ENCODE measurements around the gene ZBTB22. TPM values are rescaled to one million over a fixed set of nuclear protein-coding genes. Genes with fewer than 3 reads are reported as not detected.

The ZBTB22 gene
- polyA plus RNA-seq, 1 donor (not counting 4 experiments of a cell fraction or from before 2014, with no cell fraction given) = 6.5 TPM

DNA sequence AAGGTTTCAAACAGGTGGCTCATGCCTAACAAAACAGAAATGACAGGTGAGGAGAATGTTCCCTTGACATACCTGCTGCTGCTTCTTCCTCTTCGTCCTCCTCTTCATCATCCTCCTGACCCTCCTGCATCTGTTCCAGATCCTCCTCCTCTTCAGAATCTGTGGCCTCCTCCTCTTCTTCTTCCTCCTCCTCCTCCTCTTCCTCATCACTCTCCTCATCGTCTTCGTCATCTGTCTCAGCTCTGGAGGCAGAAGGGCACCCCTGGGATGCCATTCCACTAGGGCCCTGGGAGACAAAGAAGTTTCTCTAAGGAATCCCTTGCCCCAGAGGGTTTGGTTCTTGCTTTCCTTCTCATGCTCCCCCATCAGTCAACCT lies 2.4 kb upstream of the ZBTB22 start:
- H3K4me1 ChIP-seq (ENCODE audit: control insufficient read depth, extremely low read depth, insufficient read depth, low read length) = peaks cover 46% of the 10 kb centered on the region
- no peak overlapping the region for H2AFZ ChIP-seq (ENCODE audit: control insufficient read depth, low read length)
- H3K79me2 ChIP-seq (ENCODE audit: control insufficient read depth, insufficient read depth, low read length) = peaks cover 41% of the 10 kb centered on the region
- no peak for DNase-seq (ENCODE audit: low read depth, low spot score)
- H3K27me3 ChIP-seq (ENCODE audit: control insufficient read depth, extremely low read depth, insufficient read depth, low read length) = no peaks in the 10 kb centered on the region
- dilution Hi-C loops (cut with MboI; ENCODE audit: extremely low pct_ligation_motif_present, low sequenced_read_pairs) = no loop called here
- peak overlapping the region; percentile 80 for H3K27ac ChIP-seq (ENCODE audit: control insufficient read depth, insufficient read depth, low read length)
- no peaks in the 10 kb centered on the region for H4K20me1 ChIP-seq (ENCODE audit: control insufficient read depth, extremely low read depth, insufficient read depth, low read length)
- H3K9me3 ChIP-seq (ENCODE audit: control insufficient read depth, low read depth, low read length) = no peaks in the 10 kb centered on the region
- H3K9me1 ChIP-seq (ENCODE audit: control insufficient read depth, extremely low read depth, insufficient read depth, low read length) = no peaks in the 10 kb centered on the region
- H3K36me3 ChIP-seq (ENCODE audit: control insufficient read depth in 2 of 2, extremely low read depth in 1 of 2, insufficient read depth in 2 of 2, low read length in 2 of 2) = peaks cover 22 to 30% of the 10 kb centered on the region in 2 experiments
- FAIRE-seq = no peak
- TF ChIP-seq, protein P1, sequence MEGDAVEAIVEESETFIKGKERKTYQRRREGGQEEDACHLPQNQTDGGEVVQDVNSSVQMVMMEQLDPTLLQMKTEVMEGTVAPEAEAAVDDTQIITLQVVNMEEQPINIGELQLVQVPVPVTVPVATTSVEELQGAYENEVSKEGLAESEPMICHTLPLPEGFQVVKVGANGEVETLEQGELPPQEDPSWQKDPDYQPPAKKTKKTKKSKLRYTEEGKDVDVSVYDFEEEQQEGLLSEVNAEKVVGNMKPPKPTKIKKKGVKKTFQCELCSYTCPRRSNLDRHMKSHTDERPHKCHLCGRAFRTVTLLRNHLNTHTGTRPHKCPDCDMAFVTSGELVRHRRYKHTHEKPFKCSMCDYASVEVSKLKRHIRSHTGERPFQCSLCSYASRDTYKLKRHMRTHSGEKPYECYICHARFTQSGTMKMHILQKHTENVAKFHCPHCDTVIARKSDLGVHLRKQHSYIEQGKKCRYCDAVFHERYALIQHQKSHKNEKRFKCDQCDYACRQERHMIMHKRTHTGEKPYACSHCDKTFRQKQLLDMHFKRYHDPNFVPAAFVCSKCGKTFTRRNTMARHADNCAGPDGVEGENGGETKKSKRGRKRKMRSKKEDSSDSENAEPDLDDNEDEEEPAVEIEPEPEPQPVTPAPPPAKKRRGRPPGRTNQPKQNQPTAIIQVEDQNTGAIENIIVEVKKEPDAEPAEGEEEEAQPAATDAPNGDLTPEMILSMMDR (optimal IDR thresholded peaks at IDR 0.05 in 1 of 3, IDR thresholded peaks at IDR 0.05 in 1 of 3, conservative IDR thresholded peaks at IDR 0.05 in 1 of 3; ENCODE audit: extremely low read depth in 1 of 3, insufficient read depth in 2 of 3, low read length in 3 of 3) = no peak
- TF ChIP-seq EZH2 (IDR thresholded peaks at IDR 0.05; ENCODE audit: low read length) = no peak
- H3K4me2 ChIP-seq (ENCODE audit: control insufficient read depth, extremely low read depth, insufficient read depth, low read depth, low read length) = peak overlapping the region; percentile 94
- no peak overlapping the region for H3K4me3 ChIP-seq (ENCODE audit: control insufficient read depth in 2 of 3, extremely low read depth in 1 of 3, insufficient read depth in 2 of 3, low read depth in 1 of 3, low read length in 3 of 3)
- H3K9ac ChIP-seq (ENCODE audit: control insufficient read depth, extremely low read depth, insufficient read depth, low read length) = peak overlapping the region; percentile 31

DNA sequence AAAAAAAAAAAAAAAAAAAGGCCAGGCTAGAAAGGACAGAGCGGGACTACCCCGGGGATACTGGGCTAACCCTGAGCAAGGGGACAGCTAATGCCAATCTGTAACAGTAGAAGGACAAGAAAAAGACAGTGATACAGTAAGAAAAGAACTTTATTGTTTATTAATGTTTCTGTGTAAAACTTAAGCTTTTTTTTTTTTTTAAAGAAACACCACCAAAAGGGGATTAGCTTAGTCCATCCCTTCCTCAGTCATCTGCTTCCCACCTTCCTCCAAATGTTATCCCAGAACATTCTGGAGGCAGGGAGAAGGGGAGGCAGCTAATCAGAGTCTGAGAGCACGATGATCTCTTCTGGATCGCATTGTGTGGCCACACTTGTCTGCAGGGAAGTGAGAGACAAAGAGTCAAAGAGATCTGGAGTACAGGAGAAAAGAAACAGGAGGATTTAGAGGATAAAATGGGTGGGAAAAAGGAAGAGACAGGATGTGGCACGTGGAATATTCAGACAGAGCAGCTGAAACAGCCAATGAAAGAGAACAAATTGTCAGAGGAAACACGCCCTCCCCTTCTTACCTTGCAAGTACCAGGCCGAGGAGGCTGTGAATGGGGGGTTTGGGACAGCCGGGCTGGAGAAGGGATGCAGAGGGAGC lies 1.0 kb upstream of the ZBTB22 start:
- Histone ChIP-seq H3K4me2 (ENCODE audit: control insufficient read depth, extremely low read depth, insufficient read depth, low read depth, low read length) (peak overlapping the region; percentile 73), H3K9ac (ENCODE audit: control insufficient read depth, extremely low read depth, insufficient read depth, low read length) (peak overlapping the region; percentile 77), H3K36me3 (ENCODE audit: control insufficient read depth in 2 of 2, extremely low read depth in 1 of 2, insufficient read depth in 2 of 2, low read length in 2 of 2) (peaks cover 22 to 30% of the 10 kb centered on the region in 2 experiments), H3K27ac (ENCODE audit: control insufficient read depth, insufficient read depth, low read length) (peak overlapping the region; percentile 70), H3K4me1 (ENCODE audit: control insufficient read depth, extremely low read depth, insufficient read depth, low read length) (peaks cover 43% of the 10 kb centered on the region), H2AFZ (ENCODE audit: control insufficient read depth, low read length) (no peak overlapping the region), H3K4me3 (ENCODE audit: control insufficient read depth in 2 of 3, extremely low read depth in 1 of 3, insufficient read depth in 2 of 3, low read depth in 1 of 3, low read length in 3 of 3) (peak overlapping the region; percentile 48 to 72 (median 72)), H3K9me1 (ENCODE audit: control insufficient read depth, extremely low read depth, insufficient read depth, low read length) (no peaks in the 10 kb centered on the region), H3K27me3 (ENCODE audit: control insufficient read depth, extremely low read depth, insufficient read depth, low read length) (no peaks in the 10 kb centered on the region), H3K79me2 (ENCODE audit: control insufficient read depth, insufficient read depth, low read length) (peaks cover 45% of the 10 kb centered on the region), H4K20me1 (ENCODE audit: control insufficient read depth, extremely low read depth, insufficient read depth, low read length) (no peaks in the 10 kb centered on the region), H3K9me3 (ENCODE audit: control insufficient read depth, low read depth, low read length) (no peaks in the 10 kb centered on the region)
- TF ChIP-seq EZH2 (IDR thresholded peaks at IDR 0.05; ENCODE audit: low read length) = no peak
- FAIRE-seq = no peak
- no peak for DNase-seq (ENCODE audit: low read depth, low spot score)
- dilution Hi-C loops (cut with MboI; ENCODE audit: extremely low pct_ligation_motif_present, low sequenced_read_pairs) = no loop called here

DNA sequence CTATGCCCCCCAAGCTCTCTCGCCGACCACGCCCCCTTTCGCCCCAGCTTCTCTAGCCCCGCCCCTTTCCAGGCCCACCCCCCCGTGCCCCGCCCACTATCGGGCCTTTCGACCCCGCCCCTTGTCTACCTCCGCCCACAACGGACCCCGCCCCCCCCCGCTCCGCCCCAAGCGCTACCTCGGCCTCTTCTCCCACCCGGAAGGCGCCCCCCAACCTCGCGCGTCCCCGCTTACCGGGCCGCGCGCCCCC lies 200 bp downstream of the ZBTB22 start:
- Histone ChIP-seq H3K4me3 (ENCODE audit: control insufficient read depth in 2 of 3, extremely low read depth in 1 of 3, insufficient read depth in 2 of 3, low read depth in 1 of 3, low read length in 3 of 3) (peak overlapping the region; percentile 45 to 54 (median 48)), H3K4me2 (ENCODE audit: control insufficient read depth, extremely low read depth, insufficient read depth, low read depth, low read length) (peak overlapping the region; percentile 65), H3K36me3 (ENCODE audit: control insufficient read depth in 2 of 2, extremely low read depth in 1 of 2, insufficient read depth in 2 of 2, low read length in 2 of 2) (peaks cover 22 to 30% of the 10 kb centered on the region in 2 experiments), H3K79me2 (ENCODE audit: control insufficient read depth, insufficient read depth, low read length) (peaks cover 50% of the 10 kb centered on the region), H4K20me1 (ENCODE audit: control insufficient read depth, extremely low read depth, insufficient read depth, low read length) (no peaks in the 10 kb centered on the region), H2AFZ (ENCODE audit: control insufficient read depth, low read length) (no peak overlapping the region), H3K9me3 (ENCODE audit: control insufficient read depth, low read depth, low read length) (no peaks in the 10 kb centered on the region), H3K4me1 (ENCODE audit: control insufficient read depth, extremely low read depth, insufficient read depth, low read length) (peaks cover 42% of the 10 kb centered on the region), H3K27me3 (ENCODE audit: control insufficient read depth, extremely low read depth, insufficient read depth, low read length) (no peaks in the 10 kb centered on the region), H3K27ac (ENCODE audit: control insufficient read depth, insufficient read depth, low read length) (no peak overlapping the region), H3K9me1 (ENCODE audit: control insufficient read depth, extremely low read depth, insufficient read depth, low read length) (no peaks in the 10 kb centered on the region), H3K9ac (ENCODE audit: control insufficient read depth, extremely low read depth, insufficient read depth, low read length) (no peak overlapping the region)
- dilution Hi-C loops (cut with MboI; ENCODE audit: extremely low pct_ligation_motif_present, low sequenced_read_pairs) = no loop called here
- DNase-seq (ENCODE audit: low read depth, low spot score) = no peak
- TF ChIP-seq, protein P1 (optimal IDR thresholded peaks at IDR 0.05 in 1 of 3, IDR thresholded peaks at IDR 0.05 in 1 of 3, conservative IDR thresholded peaks at IDR 0.05 in 1 of 3; ENCODE audit: extremely low read depth in 1 of 3, insufficient read depth in 2 of 3, low read length in 3 of 3) = no peak
- TF ChIP-seq EZH2 (IDR thresholded peaks at IDR 0.05; ENCODE audit: low read length) = no peak
- no peak for FAIRE-seq
